Ovary (tissue), 9 donors: ENCODE results near the gene MAGI1. TPM values are rescaled to one million over a fixed set of nuclear protein-coding genes. Genes with fewer than 3 reads are reported as not detected.

ENCODE experiments used
- DNase-seq, 5 donors: peaks; one replicate each; pipeline ENCODE4 v3.0.0-alpha.2; 2019 to 2020
- H3K27ac ChIP-seq, 2 donors: fragments of 200-600 bp; one replicate each; pipeline versions ENCODE4 v1.5.1 to v1.8.0; 2019 to 2022
- H3K27me3 ChIP-seq: fragments of 200-600 bp; one replicate; pipeline ENCODE4 v1.8.0; 2022
- H3K36me3 ChIP-seq: fragments of 200-600 bp; sonication (generic); one replicate; pipeline ENCODE4 v1.5.1; 2019
- H3K4me1 ChIP-seq: one replicate; pipeline ENCODE4 v1.8.1; 2013; ENCODE audit warnings: mild to moderate bottlenecking, moderate library complexity; ENCODE audit not compliant: insufficient read depth
- H3K4me3 ChIP-seq: fragments of 200-600 bp; sonication (generic); one replicate; pipeline ENCODE4 v1.5.1; 2017
- H3K9me3 ChIP-seq, 2 donors: fragments of 200-600 bp in 1 of 2; sonication (generic) in 1 of 2; one replicate each; pipeline versions ENCODE4 v1.5.1 to v1.8.1; 2013 to 2019; ENCODE audit warnings: mild to moderate bottlenecking in 1 of 2, moderate library complexity in 1 of 2
- CTCF ChIP-seq, 3 donors: fragments of 450-650 bp in 2 of 3; fragments of 200-600 bp in 1 of 3; IDR thresholded peaks; one replicate each; pipeline versions ENCODE4 v1.5.1 to v1.8.0; 2016 to 2022; ENCODE audit warnings: antibody characterized with exemption in 3 of 3, mild to moderate bottlenecking in 1 of 3
- EP300 ChIP-seq: sonication (generic); formaldehyde crosslinking; IDR thresholded peaks from one replicate; pipeline ENCODE4 v1.6.1; 2017; ENCODE audit warnings: antibody characterized with exemption
- POLR2A ChIP-seq: fragments of 450-650 bp; IDR thresholded peaks from one replicate; pipeline ENCODE4 v1.6.1; 2017; ENCODE audit warnings: antibody characterized with exemption, mild to moderate bottlenecking, moderate library complexity
- WGBS, 3 donors: extraction: QIAGEN DNeasy Blood & Tissue Kit in 1 of 3; methylation state at CpG; one replicate each; pipeline versions ENCODE4 v1.1.5 to v1.1.7; 2013 to 2017; 5-methylcytosine and 5-hydroxymethylcytosine counted together
- intact Hi-C, 4 donors: fragments of 100-400 bp; cut with DNase I; formaldehyde crosslinking; loops; one replicate each; pipeline versions ENCODE4 v1.11.0 to v1.15.1; 2022 to 2023
- polyA plus RNA-seq, 2 donors: library from polyadenylated mRNA; stranded (reverse); fragments of 200-250 nt in 1 of 2; fragments of 350-450 nt in 1 of 2; fragmentation: Illumina TruSeq in 1 of 2; extraction: RNeasy Lipid Tissue Mini Kit (QIAGEN cat#74804) in 1 of 2; gene quantifications; one replicate each; pipeline ENCODE4 v1.2.3, GENCODE V29; 2013 to 2014
- total RNA-seq, 7 donors: library from RNA; depleted of rRNA in 2 of 7; stranded (reverse); fragments of >200 nt in 2 of 7; fragmentation: NEBNext Ultra II Directional in 3 of 7; extraction: Animal tissue kit (Norgen Biotek cat#: 25700) in 3 of 7; gene quantifications; one replicate each; pipeline versions ENCODE4 v1.1.0 to v1.2.4, GENCODE V29; 2016 to 2023
- donor health status: DM: no; HTN: no; CAD: no; lungs with moderate emphysema.
- donor health status: DM: no; HTN: no; CAD: no.
- donor health status: Bipolar disorder and iron deficiency.
- donor health status: DM: yes; HTN: yes; CAD: no.
- donor health status: DM: no; HTN: no; CAD: no.
- donor health status: DM: yes; HTN: yes; CAD: no.

Gene MAGI1
- total and polyA plus RNA-seq, 9 donors: 5.5 to 35.7 (median 8.7) TPM

- no peaks in the 10 kb centered on the region for H3K27me3 ChIP-seq
- no peaks in the 10 kb centered on the region for H3K36me3 ChIP-seq
- no peaks in the 10 kb centered on the region for H3K9me3 ChIP-seq
- TF ChIP-seq EP300 (no peak), POLR2A (no peak), CTCF (IDR thresholded peaks at IDR 0.05) (no peak)
- 94% methylated on average over 3 of the region's 3 CpGs for WGBS, 3 donors
- H3K27ac ChIP-seq: no peak overlapping the region
- no peak overlapping the region for H3K4me3 ChIP-seq
- intact Hi-C loops: no loop called here
- no peaks in the 10 kb centered on the region for H3K4me1 ChIP-seq
- DNase-seq: no peak
Observed at GRCh38 chr3:66080167-66080566, 41.4 kb upstream of the MAGI1 start.

- no peak for DNase-seq
Observed at GRCh38 chr3:66077973-66078372, 39.3 kb upstream of the MAGI1 start.

GRCh38 chr3:66076861-66077470 lies 38.2 kb upstream of the MAGI1 start:
- DNase-seq: no peak
- H3K27ac ChIP-seq: no peak overlapping the region

More at GRCh38 chr3:66077973-66078372, 39.3 kb upstream of the MAGI1 start:
- no peak overlapping the region for H3K27ac ChIP-seq
- intact Hi-C loops: no loop called here
- TF ChIP-seq EP300 (no peak), CTCF (IDR thresholded peaks at IDR 0.05) (no peak), POLR2A (no peak)
- H3K4me3 ChIP-seq: no peak overlapping the region
- no peaks in the 10 kb centered on the region for H3K9me3 ChIP-seq
- H3K27me3 ChIP-seq: no peaks in the 10 kb centered on the region
- H3K4me1 ChIP-seq: no peaks in the 10 kb centered on the region
- H3K36me3 ChIP-seq: no peaks in the 10 kb centered on the region

GRCh38 chr3:66075281-66075680 lies 36.6 kb upstream of the MAGI1 start:
- no peak overlapping the region for H3K27ac ChIP-seq
- no peak for TF ChIP-seq EP300
- no peak for TF ChIP-seq CTCF (IDR thresholded peaks at IDR 0.05)
- no peak for TF ChIP-seq POLR2A
- no peak for DNase-seq
- H3K36me3 ChIP-seq: no peaks in the 10 kb centered on the region
- H3K4me1 ChIP-seq: no peaks in the 10 kb centered on the region
- 79 to 87% (median 82%) methylated on average over 4 of the region's 4 CpGs for WGBS, 3 donors
- H3K4me3 ChIP-seq: no peak overlapping the region
- intact Hi-C loops: no loop called here
- no peaks in the 10 kb centered on the region for H3K9me3 ChIP-seq
- H3K27me3 ChIP-seq: no peaks in the 10 kb centered on the region

More at GRCh38 chr3:66076861-66077470, 38.2 kb upstream of the MAGI1 start:
- no peaks in the 10 kb centered on the region for H3K4me1 ChIP-seq
- H3K36me3 ChIP-seq: no peaks in the 10 kb centered on the region
- H3K27me3 ChIP-seq: no peaks in the 10 kb centered on the region
- no peak overlapping the region for H3K4me3 ChIP-seq
- 37 to 45% (median 38%) methylated on average over 6 of the region's 6 CpGs for WGBS, 3 donors
- H3K9me3 ChIP-seq: no peaks in the 10 kb centered on the region
- intact Hi-C loops: no loop called here
- TF ChIP-seq CTCF (IDR thresholded peaks at IDR 0.05) (no peak), POLR2A (no peak)
